VCaP (cell line): ENCODE data around the gene WFDC13.

Source experiments
- H3K27ac ChIP-seq: fragments of 450-650 bp; 2 replicates; pipeline ENCODE4 v1.5.1; 2017
- CTCF ChIP-seq: fragments of 450-650 bp; conservative IDR thresholded peaks from 2 replicates; pipeline ENCODE4 v1.5.1; 2017; ENCODE audit warnings: mild to moderate bottlenecking, moderate library complexity

The WFDC13 gene

GRCh38 chr20:45742596-45742995 is 40.8 kb downstream of the WFDC13 start:
- no peak for TF ChIP-seq CTCF
- H3K27ac ChIP-seq, result no peak overlapping the region

GRCh38 chr20:45745015-45745414 is 43.2 kb downstream of the WFDC13 start:
- TF ChIP-seq CTCF, result no peak
- no peak overlapping the region for H3K27ac ChIP-seq

- no peak for TF ChIP-seq CTCF
- no peak overlapping the region for H3K27ac ChIP-seq
These were observed 49.9 kb downstream of the WFDC13 start for GRCh38 chr20:45751721-45752120.

GRCh38 chr20:45752746-45753145 is 50.9 kb downstream of the WFDC13 start:
- TF ChIP-seq CTCF, result no peak

GRCh38 chr20:45758096-45758495 is 56.3 kb downstream of the WFDC13 start:
- no peak for TF ChIP-seq CTCF
- no peak overlapping the region for H3K27ac ChIP-seq

More at GRCh38 chr20:45752746-45753145, 50.9 kb downstream of the WFDC13 start:
- no peak overlapping the region for H3K27ac ChIP-seq
